K562 (cell line): ENCODE data around the gene B3GAT3. TPM values are rescaled to one million over a fixed set of nuclear protein-coding genes. Genes with fewer than 3 reads are reported as not detected.
A peak's percentile ranks its signal among the peaks of the same experiment; 100 is the strongest.

Experiments
- ATAC-seq: fragments of 200-7000 bp; cut with Tn5 transposase; 3 replicates; pipeline ENCODE4 v1.9.1; 2020; ENCODE audit warnings: moderate library complexity
- BruUV-seq: library from RNA; stranded (reverse); fragments of 400-500 nt; replicated peaks from 2 replicates; lab custom pipeline; 2021; lab: Mats Ljungman, UMichigan
- CTCF ChIA-PET: fragments of 300-600 bp; formaldehyde crosslinking; extraction: SDS; loops from one replicate; lab custom pipeline; 2021; ENCODE audit warnings: low intra/inter-chr PET ratio; lab: Yijun Ruan, JAX
- POLR2A ChIA-PET: fragments of 300-600, 350-650 bp; sonication (Branson Sonifier 250); formaldehyde crosslinking; extraction: SDS; loops from one replicate; lab custom pipeline; 2021; ENCODE audit warnings: antibody characterized with exemption, inconsistent platforms; lab: Yijun Ruan, JAX
- DNase-seq, 4 experiments: peaks; one replicate each; pipeline versions ENCODE4 v3.0.0 to v3.0.0-alpha.2; 2011 to 2018; ENCODE audit warnings: low spot score in 3 of 4, mixed read lengths in 3 of 4; ENCODE audit errors: extremely low read depth in 1 of 4
- FAIRE-seq: peaks from 2 replicates; lab custom pipeline; 2011; peaks lifted over from hg19 to GRCh38; lab: Jason Lieb, UNC
- H2AFZ ChIP-seq: 2 replicates; pipeline ENCODE4 v1.6.0; 2011; ENCODE audit warnings: low read depth, low read length, control low read depth, inconsistent platforms
- H3K27ac ChIP-seq: fragments of 200-600 bp; 3 replicates; pipeline ENCODE4 v1.8.0; 2011; ENCODE audit warnings: low read depth, mild to moderate bottlenecking, control low read depth, inconsistent platforms, low read length, moderate library complexity, mixed read lengths; ENCODE audit errors: extremely low read depth
- H3K27me3 ChIP-seq, 2 experiments: fragments of 300-600 bp in 1 of 2; 2 replicates in 1 of 2; 3 replicates in 1 of 2; pipeline versions ENCODE4 v1.6.0 to v1.8.0; 2011; ENCODE audit warnings: inconsistent platforms in 2 of 2, low read length in 2 of 2, mild to moderate bottlenecking in 1 of 2, mixed read lengths in 1 of 2, moderate library complexity in 1 of 2; ENCODE audit not compliant: control insufficient read depth in 2 of 2, insufficient read depth in 2 of 2
- H3K36me3 ChIP-seq: fragments of 300-600 bp; 3 replicates; pipeline ENCODE4 v1.8.0; 2011; ENCODE audit warnings: mild to moderate bottlenecking, low read length, inconsistent platforms; ENCODE audit not compliant: control insufficient read depth, insufficient read depth
- H3K4me1 ChIP-seq, 2 experiments: fragments of 200-600 bp in 1 of 2; replicated peaks in 1 of 2; 2 replicates in 1 of 2; 3 replicates in 1 of 2; pipeline versions ENCODE4 v1.5.1 to v1.8.0; 2011; ENCODE audit warnings: inconsistent platforms in 2 of 2, low read length in 2 of 2, mild to moderate bottlenecking in 1 of 2, mixed read lengths in 1 of 2, moderate library complexity in 1 of 2; ENCODE audit not compliant: control insufficient read depth in 2 of 2, insufficient read depth in 2 of 2
- H3K4me2 ChIP-seq: 2 replicates; pipeline ENCODE4 v1.6.1; 2011; ENCODE audit warnings: low read length, control low read depth, inconsistent platforms, mixed read lengths; ENCODE audit not compliant: insufficient read depth
- H3K4me3 ChIP-seq: fragments of 200-600 bp; sonication (generic), shearing (Covaris generic); 2 replicates; pipeline ENCODE4 v1.5.1; 2016; ENCODE audit warnings: control low read depth, inconsistent platforms
- H3K79me2 ChIP-seq: fragments of 200-600 bp; 3 replicates; pipeline ENCODE4 v1.8.0; 2011; ENCODE audit warnings: low read length, inconsistent platforms; ENCODE audit not compliant: control insufficient read depth, insufficient read depth
- H3K9ac ChIP-seq, 2 experiments: 2 replicates each; pipeline versions ENCODE4 v1.6.0 to v1.6.1; 2011; ENCODE audit warnings: low read depth in 2 of 2, low read length in 2 of 2, control low read depth in 1 of 2, inconsistent platforms in 1 of 2, mild to moderate bottlenecking in 1 of 2, mixed read lengths in 1 of 2; ENCODE audit not compliant: insufficient read depth in 1 of 2
- H3K9me1 ChIP-seq: one replicate; pipeline ENCODE4 v1.6.0; 2011; ENCODE audit warnings: inconsistent platforms, mild to moderate bottlenecking, low read length, moderate library complexity; ENCODE audit not compliant: control insufficient read depth, insufficient read depth
- H3K9me3 ChIP-seq: replicated peaks from 2 replicates; pipeline ENCODE4 v1.5.1; 2011; ENCODE audit warnings: low read depth, low read length, inconsistent platforms; ENCODE audit not compliant: control insufficient read depth, insufficient read depth
- H4K20me1 ChIP-seq: replicated peaks from 2 replicates; pipeline ENCODE4 v1.6.1; 2011; ENCODE audit warnings: low read length, inconsistent platforms, mixed read lengths; ENCODE audit not compliant: control insufficient read depth, insufficient read depth
- KLF16 ChIP-seq: IDR thresholded peaks from 2 replicates; pipeline ENCODE4 v1.6.1; 2016; ENCODE audit warnings: antibody characterized with exemption
- POLR2G ChIP-seq: fragments of 200-400 bp; formaldehyde crosslinking; IDR thresholded peaks from 2 replicates; pipeline ENCODE4 v1.6.1; 2017; ENCODE audit warnings: low read depth, mild to moderate bottlenecking, antibody characterized with exemption, low read length, moderate library complexity
- RBFOX2 ChIP-seq: fragments of 200-400 bp; formaldehyde crosslinking; IDR thresholded peaks from 2 replicates; pipeline ENCODE4 v1.6.1; 2017; ENCODE audit warnings: low read depth, mild to moderate bottlenecking, low read length, moderate library complexity
- WGBS: fragments of 100-300 bp; shearing (Covaris generic); methylation state at CpG from one replicate; pipeline ENCODE4 v1.1.6; 2016; ENCODE audit warnings: low coverage, mixed read lengths; ENCODE audit not compliant: insufficient coverage; ENCODE audit errors: missing lambda C conversion rate; 5-methylcytosine and 5-hydroxymethylcytosine counted together
- in situ Hi-C: fragments of 300-500 bp; cut with MboI; formaldehyde crosslinking; loops from 4 replicates; pipeline ENCODE4 v1.15.0; 2018; ENCODE audit warnings: inconsistent platforms, mixed read lengths
- intact Hi-C: fragments of 100-400 bp; cut with micrococcal nuclease; formaldehyde crosslinking; loops from 2 replicates; pipeline ENCODE4 v1.14.2; 2022
- polyA plus RNA-seq, 8 experiments: library from polyadenylated mRNA; depleted of rRNA in 4 of 8; stranded (reverse) in 5 of 8; unstranded in 3 of 8; fragments of >200 nt; fragmentation: Nextera tagmentation in 2 of 8; fragmentation: Illumina TruSeq in 1 of 8; extraction: Ambion mirVana in 2 of 8; extraction: Trizol in 1 of 8; gene quantifications; 2 replicates each; pipeline versions ENCODE4 v1.2.1 to v1.2.3, GENCODE V29; 2011 to 2014; ENCODE audit warnings: inconsistent platforms in 1 of 8, missing spikeins in 1 of 8
- total RNA-seq, 7 experiments: library from RNA; depleted of rRNA in 6 of 7; stranded (reverse); fragments of >200 nt in 6 of 7; fragmentation: Illumina TruSeq in 2 of 7; extraction: Trizol in 2 of 7; gene quantifications; 2 replicates each; pipeline versions ENCODE4 v1.2.1 to v1.2.3, GENCODE V29; 2011 to 2021; ENCODE audit warnings: low replicate concordance in 1 of 7

B3GAT3 gene
- total and polyA plus RNA-seq, 9 of the 15 experiments (the other 6 are each of a cell fraction or from before 2014, with no cell fraction given) = 0.30 to 64.0 (median 21.4) TPM

DNA sequence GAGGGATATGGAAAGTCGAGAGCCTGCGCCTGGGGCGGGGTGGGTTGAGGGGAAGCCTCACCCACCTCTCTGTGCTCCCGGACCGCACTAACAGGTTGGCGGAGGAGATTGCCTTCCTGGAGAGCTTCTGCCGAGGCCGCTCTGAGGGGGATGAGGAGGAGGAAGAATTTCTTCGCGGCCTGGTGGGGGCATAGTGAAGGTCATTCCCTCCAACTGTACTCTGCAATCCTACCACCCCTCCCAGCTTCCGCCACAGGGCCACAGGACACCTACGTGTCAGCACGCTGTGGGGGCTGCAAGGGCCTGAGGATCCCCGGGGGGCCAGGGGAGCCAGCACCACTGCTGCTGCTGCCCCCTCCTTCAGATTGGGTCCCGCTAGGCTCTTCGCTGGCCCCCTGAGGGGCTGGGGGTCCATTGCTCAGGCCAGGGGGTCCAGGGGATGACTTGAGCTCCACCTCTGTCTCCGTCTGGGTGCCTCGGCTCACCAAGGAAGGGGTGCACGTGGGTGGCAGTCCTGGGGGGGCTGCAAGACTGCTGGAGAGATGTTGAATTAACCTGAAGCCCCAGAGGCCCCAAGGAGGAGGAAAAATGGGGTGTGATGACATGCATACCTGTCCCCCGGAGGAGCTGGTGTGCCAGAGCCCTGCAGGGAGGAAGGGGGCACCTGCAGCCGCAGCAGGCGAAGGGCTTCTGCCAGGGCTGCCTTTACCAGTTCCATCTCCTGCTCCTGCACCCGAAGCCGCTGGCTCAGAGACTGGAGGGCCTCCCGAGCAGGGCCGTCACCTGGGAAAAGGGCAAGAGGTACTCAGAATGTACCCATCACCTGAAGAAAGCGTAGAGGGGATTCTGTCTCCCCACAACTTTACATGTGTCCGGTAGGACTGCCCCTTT is 10.7 kb downstream of the B3GAT3 start:
- ATAC-seq (no peak), DNase-seq (no peak), FAIRE-seq (no peak)
- Histone ChIP-seq H3K9ac (peak overlapping the region; percentile 93), H3K27me3 (no peaks in the 10 kb centered on the region), H3K4me1 (peaks cover 29 to 59% of the 10 kb centered on the region in 2 experiments), H3K9me3 (no peaks in the 10 kb centered on the region), H2AFZ (peak overlapping the region; percentile 87), H3K9me1 (peaks cover 2% of the 10 kb centered on the region), H3K4me2 (peak overlapping the region; percentile 96), H3K4me3 (peak overlapping the region; percentile 75), H3K79me2 (peaks cover 25% of the 10 kb centered on the region), H3K36me3 (peaks cover 57% of the 10 kb centered on the region)
- ChIA-PET CTCF (interaction anchor here (0.6 to 2.6 kb wide), 3 partner anchors 11 to 84 kb away, joined by 4 to 17 read pairs (median 14); partner anchors contain the start of genes B3GAT3 and GANAB), POLR2A (interaction anchor here (0.9 to 1.9 kb wide), 14 partner anchors 8 to 245 kb away, joined by 3 to 7 read pairs (median 4); partner anchors contain the start of genes B3GAT3, C11orf98, CSKMT and EEF1G)
- in situ Hi-C loops = no loop called here
- intact Hi-C loops = loop anchor here (5.0 kb wide), 1 partner anchor 81 kb away; no protein-coding TSS in a partner anchor
- no TSS peak for BruUV-seq
- 63% methylated on average over 23 of the region's 28 CpGs for WGBS
- TF ChIP-seq POLR2G (0 out of 2 replicates have a peak, but pooled peaks have one; percentile 26), RBFOX2 (peak; percentile 36; the same call in 1 of the 2 replicates), KLF16 (no peak)
- TF ChIP-seq, all 486 proteins: peak for 2
- Histone ChIP-seq H4K20me1 (0 out of 2 replicates have a peak, but pooled peaks cover 5% of the 10 kb centered on the region), H3K27ac (peak overlapping the region; percentile 90)
